ENCODE results near the gene DPP6.

Gene DPP6

GRCh38 chr7:154720016-154720415, 667.8 kb downstream of the DPP6 start:
- in situ Hi-C loops (cut with HindIII; ENCODE audit: low pct_ligation_motif_present, low sequenced_read_pairs): no loop called here
- Histone ChIP-seq H3K27ac (no peak overlapping the region), H3K27me3 (replicated peaks) (no peaks in the 10 kb centered on the region), H3K36me3 (replicated peaks) (no peaks in the 10 kb centered on the region), H3K4me3 (ENCODE audit: low read depth, low read length) (no peak overlapping the region)
- no peak for TF ChIP-seq CTCF (IDR thresholded peaks at IDR 0.05; ENCODE audit: low read depth, low read length, missing control alignments)
- no peak for DNase-seq

GRCh38 chr7:154721086-154721485, 668.9 kb downstream of the DPP6 start:
- Histone ChIP-seq H3K27me3 (replicated peaks) (no peaks in the 10 kb centered on the region), H3K36me3 (replicated peaks) (no peaks in the 10 kb centered on the region), H3K4me3 (ENCODE audit: low read depth, low read length) (no peak overlapping the region), H3K27ac (no peak overlapping the region)
- TF ChIP-seq CTCF (IDR thresholded peaks at IDR 0.05; ENCODE audit: low read depth, low read length, missing control alignments): no peak
- in situ Hi-C loops (cut with HindIII; ENCODE audit: low pct_ligation_motif_present, low sequenced_read_pairs): no loop called here
- no peak for DNase-seq

DNA sequence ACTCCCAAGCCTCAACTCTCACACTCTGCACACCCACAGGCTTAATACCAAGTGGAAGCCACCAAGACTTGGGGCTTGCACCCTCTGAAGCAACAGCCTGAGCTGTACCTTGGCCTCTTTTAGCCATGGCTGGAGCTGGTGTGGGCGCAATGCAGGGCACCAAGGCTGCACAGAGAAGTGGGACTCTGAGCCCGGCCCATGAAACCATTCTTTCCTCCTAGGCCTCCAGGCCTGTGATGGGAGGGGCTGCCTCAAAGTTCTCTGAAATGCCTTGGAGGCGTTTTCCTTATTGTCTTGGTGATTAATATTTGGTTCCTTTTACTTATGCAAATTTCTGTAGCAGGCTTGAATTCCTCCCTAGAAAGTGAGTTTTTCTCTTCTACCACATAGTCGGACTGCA, 674.2 kb downstream of the DPP6 start:
- TF ChIP-seq CTCF (IDR thresholded peaks at IDR 0.05; ENCODE audit: low read depth, low read length, missing control alignments): no peak
- no peak overlapping the region for H3K4me3 ChIP-seq (ENCODE audit: low read depth, low read length)
- H3K27me3 ChIP-seq (replicated peaks): no peaks in the 10 kb centered on the region
- no peak overlapping the region for H3K27ac ChIP-seq
- in situ Hi-C loops (cut with HindIII; ENCODE audit: low pct_ligation_motif_present, low sequenced_read_pairs): no loop called here
- DNase-seq: no peak
- no peaks in the 10 kb centered on the region for H3K36me3 ChIP-seq (replicated peaks)

DNA sequence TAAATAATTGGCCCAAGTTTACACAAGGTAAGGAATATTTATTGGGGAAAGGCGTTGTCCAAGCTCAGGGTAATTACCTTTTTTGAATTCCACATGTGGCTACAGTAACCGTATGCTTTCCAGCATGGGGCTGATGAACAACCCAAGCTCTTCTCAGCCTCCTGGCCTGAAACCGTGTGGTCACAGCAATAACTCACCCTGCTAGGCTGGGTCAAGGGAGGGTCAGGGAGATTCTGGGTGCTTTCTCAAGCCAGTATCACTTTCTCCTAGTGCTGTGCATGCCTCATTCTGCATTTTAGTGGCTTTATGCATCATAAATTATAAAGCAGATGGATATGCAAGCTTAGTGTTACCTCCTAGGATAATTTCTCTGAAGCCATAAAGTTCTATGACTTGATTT, 676.9 kb downstream of the DPP6 start:
- no peak for TF ChIP-seq CTCF (IDR thresholded peaks at IDR 0.05; ENCODE audit: low read depth, low read length, missing control alignments)
- in situ Hi-C loops (cut with HindIII; ENCODE audit: low pct_ligation_motif_present, low sequenced_read_pairs): no loop called here
- DNase-seq: no peak
- Histone ChIP-seq H3K27me3 (replicated peaks) (no peaks in the 10 kb centered on the region), H3K27ac (no peak overlapping the region), H3K36me3 (replicated peaks) (no peaks in the 10 kb centered on the region), H3K4me3 (ENCODE audit: low read depth, low read length) (no peak overlapping the region)

GRCh38 chr7:154735766-154736165, 683.6 kb downstream of the DPP6 start:
- TF ChIP-seq CTCF (IDR thresholded peaks at IDR 0.05; ENCODE audit: low read depth, low read length, missing control alignments): no peak
- no peaks in the 10 kb centered on the region for H3K36me3 ChIP-seq (replicated peaks)
- in situ Hi-C loops (cut with HindIII; ENCODE audit: low pct_ligation_motif_present, low sequenced_read_pairs): no loop called here
- H3K4me3 ChIP-seq (ENCODE audit: low read depth, low read length): no peak overlapping the region
- no peak overlapping the region for H3K27ac ChIP-seq
- DNase-seq: no peak
- no peaks in the 10 kb centered on the region for H3K27me3 ChIP-seq (replicated peaks)

DNA sequence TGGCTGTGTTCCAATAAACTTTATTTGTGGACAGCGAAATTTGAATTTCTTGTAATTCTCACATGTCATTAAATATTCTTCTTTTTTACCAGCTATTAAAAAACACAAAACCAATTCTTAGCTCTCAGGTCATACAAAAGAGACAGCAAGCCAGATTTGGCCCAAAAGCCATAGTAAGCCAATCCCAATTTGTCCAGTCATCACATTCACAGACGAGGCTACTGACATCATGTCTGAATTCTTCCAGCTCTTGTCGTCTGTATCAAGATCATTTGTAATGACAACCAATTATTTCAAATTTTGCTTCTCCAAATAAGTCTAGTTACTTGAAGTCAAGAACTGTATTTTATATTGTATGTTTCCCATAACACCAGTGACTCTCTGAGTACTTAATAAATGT, 684.2 kb downstream of the DPP6 start:
- H3K4me3 ChIP-seq (ENCODE audit: low read depth, low read length): no peak overlapping the region
- in situ Hi-C loops (cut with HindIII; ENCODE audit: low pct_ligation_motif_present, low sequenced_read_pairs): no loop called here
- no peaks in the 10 kb centered on the region for H3K36me3 ChIP-seq (replicated peaks)
- no peak for DNase-seq
- H3K27me3 ChIP-seq (replicated peaks): no peaks in the 10 kb centered on the region
- no peak overlapping the region for H3K27ac ChIP-seq
- no peak for TF ChIP-seq CTCF (IDR thresholded peaks at IDR 0.05; ENCODE audit: low read depth, low read length, missing control alignments)

Data from brain microvascular endothelial cell (primary cell).